HL-60 (cell line): ENCODE data around the gene KLK11.

Experiments used
- CTCF ChIP-seq: IDR thresholded peaks from one replicate; pipeline ENCODE4 v1.5.1; 2011; ENCODE audit warnings: low read length, control low read depth, inconsistent platforms; ENCODE audit not compliant: insufficient read depth
- SPI1 ChIP-seq: IDR thresholded peaks from 2 replicates; pipeline ENCODE4 v1.6.1; 2012; ENCODE audit warnings: low read depth, mild to moderate bottlenecking, borderline replicate concordance

GRCh38 chr19:51001515-51001914 lies 24.9 kb downstream of the KLK11 start, which contains the start of gene KLK8:
- TF ChIP-seq CTCF (no peak), SPI1 (no peak)
